A549 (cell line): Measurements from ENCODE around the gene C8B. TPM values are rescaled to one million over a fixed set of nuclear protein-coding genes. Genes with fewer than 3 reads are reported as not detected.

Experiments used
- ATAC-seq, 2 experiments: fragments of 200-7000 bp in 1 of 2; fragments of >200 bp in 1 of 2; cut with Nextera tagmentation in 1 of 2; cut with Tn5 transposase in 1 of 2; 3 replicates each; pipeline versions ENCODE4 v1.8.0 to v1.9.1; 2018 to 2020; ENCODE audit warnings: mild to moderate bottlenecking in 1 of 2, moderate library complexity in 1 of 2
- CTCF ChIA-PET: fragments of 300-600 bp; sonication (Branson Sonifier 250); formaldehyde crosslinking; extraction: SDS; loops from one replicate; lab custom pipeline; 2021; ENCODE audit warnings: antibody characterized with exemption, inconsistent platforms; lab: Yijun Ruan, JAX
- POLR2A ChIA-PET: fragments of 350-600 bp; formaldehyde crosslinking; extraction: SDS; loops from one replicate; lab custom pipeline; 2021; ENCODE audit warnings: antibody characterized with exemption, inconsistent platforms; lab: Yijun Ruan, JAX
- DNase-seq, 2 experiments: peaks; one replicate each; pipeline versions ENCODE4 v3.0.0 to v3.0.0-alpha.2; 2011 to 2016; ENCODE audit warnings: low read depth in 1 of 2, low spot score in 1 of 2
- FAIRE-seq: peaks from 2 replicates; lab custom pipeline; 2011; peaks lifted over from hg19 to GRCh38; lab: Jason Lieb, UNC
- H3K27ac ChIP-seq, 2 experiments: fragments of >200 bp; sonication (Bioruptor Twin); formaldehyde crosslinking; 3 replicates each; pipeline ENCODE4 v1.5.1; 2016 to 2017
- H3K4me1 ChIP-seq: fragments of >200 bp; sonication (Bioruptor Twin); formaldehyde crosslinking; 3 replicates; pipeline ENCODE4 v1.6.1; 2016
- H3K4me2 ChIP-seq: fragments of >200 bp; sonication (Bioruptor Twin); formaldehyde crosslinking; 3 replicates; pipeline ENCODE4 v1.6.1; 2016
- H3K4me3 ChIP-seq: fragments of >200 bp; sonication (Bioruptor Twin); formaldehyde crosslinking; 3 replicates; pipeline ENCODE4 v1.5.1; 2016
- H3K9me3 ChIP-seq: fragments of >200 bp; sonication (Bioruptor Twin); formaldehyde crosslinking; 3 replicates; pipeline ENCODE4 v1.6.1; 2016
- CBX8 ChIP-seq: fragments of 200-600 bp; sonication (generic); IDR thresholded peaks from 2 replicates; pipeline ENCODE4 v1.6.1; 2016
- CHD4 ChIP-seq: fragments of 200-600 bp; sonication (generic); IDR thresholded peaks from 2 replicates; pipeline ENCODE4 v1.6.1; 2016; ENCODE audit warnings: antibody characterized with exemption, mild to moderate bottlenecking, borderline replicate concordance
- EHF ChIP-seq: fragments of 250-450 bp; sonication (Bioruptor Pico); IDR thresholded peaks from 2 replicates; pipeline ENCODE4 v1.5.0; 2020; ENCODE audit warnings: mild to moderate bottlenecking
- ELK1 ChIP-seq: fragments of 150-350 bp; IDR thresholded peaks from 2 replicates; pipeline ENCODE4 v1.6.1; 2014; ENCODE audit warnings: low read depth, mild to moderate bottlenecking, low read length
- EP300 ChIP-seq, 2 experiments: fragments of >200 bp; sonication (Bioruptor Twin); formaldehyde crosslinking; IDR thresholded peaks; 2 replicates in 1 of 2; 3 replicates in 1 of 2; pipeline ENCODE4 v1.6.1; 2016 to 2017
- ESRRA ChIP-seq: fragments of 150-350 bp; IDR thresholded peaks from 2 replicates; pipeline ENCODE4 v1.6.1; 2014; ENCODE audit warnings: mild to moderate bottlenecking, low read length, borderline replicate concordance
- HEYL ChIP-seq: fragments of 250-450 bp; sonication (Bioruptor Pico); IDR thresholded peaks from 2 replicates; pipeline ENCODE4 v1.8.0; 2021; ENCODE audit warnings: mild to moderate bottlenecking, moderate library complexity
- HMGXB4 ChIP-seq: fragments of 250-450 bp; sonication (Bioruptor Pico); IDR thresholded peaks from 2 replicates; pipeline ENCODE4 v1.5.0; 2021; ENCODE audit warnings: mild to moderate bottlenecking, moderate library complexity, borderline replicate concordance
- HOXA7 ChIP-seq: fragments of 250-450 bp; sonication (Bioruptor Pico); IDR thresholded peaks from 2 replicates; pipeline ENCODE4 v1.5.0; 2020; ENCODE audit warnings: mild to moderate bottlenecking, moderate library complexity
- HOXB13 ChIP-seq: fragments of 250-450 bp; sonication (Bioruptor Pico); IDR thresholded peaks from 2 replicates; pipeline ENCODE4 v1.5.0; 2020; ENCODE audit warnings: low read depth, mild to moderate bottlenecking, moderate library complexity
- HOXB5 ChIP-seq: fragments of 250-450 bp; sonication (Bioruptor Pico); IDR thresholded peaks from 2 replicates; pipeline ENCODE4 v1.5.0; 2020; ENCODE audit warnings: mild to moderate bottlenecking, moderate library complexity
- JUN ChIP-seq, 2 experiments: fragments of >200 bp; sonication (Bioruptor Twin); formaldehyde crosslinking; IDR thresholded peaks; 2 replicates in 1 of 2; 3 replicates in 1 of 2; pipeline ENCODE4 v1.6.1; 2016 to 2017
- KDM1A ChIP-seq: fragments of 200-600 bp; sonication (generic); IDR thresholded peaks from 2 replicates; pipeline ENCODE4 v1.6.1; 2016; ENCODE audit warnings: low read depth, mild to moderate bottlenecking
- MAX ChIP-seq: IDR thresholded peaks from 2 replicates; pipeline ENCODE4 v1.6.1; 2012
- MAZ ChIP-seq: fragments of 150-350 bp; IDR thresholded peaks from 2 replicates; pipeline ENCODE4 v1.6.1; 2014; ENCODE audit warnings: antibody characterized with exemption, low read depth, low read length, borderline replicate concordance
- MYC ChIP-seq: IDR thresholded peaks from 2 replicates; pipeline ENCODE4 v1.6.1; 2012; ENCODE audit warnings: mild to moderate bottlenecking, inconsistent platforms, low read length, improper control_type of control experiment, borderline replicate concordance
- NR3C1 ChIP-seq: fragments of >200 bp; sonication (Bioruptor Twin); formaldehyde crosslinking; IDR thresholded peaks from 3 replicates; pipeline ENCODE4 v1.6.1; 2017
- PHF8 ChIP-seq: fragments of 200-600 bp; sonication (generic); IDR thresholded peaks from 2 replicates; pipeline ENCODE4 v1.6.1; 2016; ENCODE audit warnings: low read depth, mild to moderate bottlenecking, antibody characterized with exemption, moderate library complexity, borderline replicate concordance
- POLR2A ChIP-seq: IDR thresholded peaks from 2 replicates; pipeline ENCODE4 v1.6.1; 2012; ENCODE audit warnings: mild to moderate bottlenecking, low read length
- POLR2AphosphoS2 ChIP-seq: conservative IDR thresholded peaks from 2 replicates; pipeline ENCODE4 v1.6.1; 2012; ENCODE audit warnings: low read length, improper control_type of control experiment, inconsistent platforms
- RCOR1 ChIP-seq: fragments of 150-350 bp; IDR thresholded peaks from 2 replicates; pipeline ENCODE4 v1.6.1; 2014; ENCODE audit warnings: antibody characterized with exemption, low read length, low read depth
- RFX5 ChIP-seq: fragments of 450-650 bp; IDR thresholded peaks from 2 replicates; pipeline ENCODE4 v1.7.1; 2014; ENCODE audit warnings: antibody characterized with exemption, mild to moderate bottlenecking, moderate library complexity
- RNF2 ChIP-seq: fragments of 200-600 bp; sonication (generic); IDR thresholded peaks from 2 replicates; pipeline ENCODE4 v1.6.1; 2016; ENCODE audit warnings: low read depth, mild to moderate bottlenecking, antibody characterized with exemption, moderate library complexity, borderline replicate concordance
- TFCP2L1 ChIP-seq: fragments of 250-450 bp; sonication (Bioruptor Pico); IDR thresholded peaks from 2 replicates; pipeline ENCODE4 v1.5.0; 2021; ENCODE audit warnings: mild to moderate bottlenecking
- whole genome bisulfite sequencing: methylation state at CpG from one replicate; pipeline ENCODE4 v1.1.6; 2017; ENCODE audit errors: missing lambda C conversion rate; 5-methylcytosine and 5-hydroxymethylcytosine counted together
- polyA plus RNA-seq, 4 experiments: library from polyadenylated mRNA; depleted of rRNA in 3 of 4; stranded (reverse); fragments of >200 nt; fragmentation: RNase III in 1 of 4; extraction: RNeasy Plus Mini Kit Qiagen cat#74134 plus additional on column Dnase treatment in 1 of 4; gene quantifications; 2 replicates in 3 of 4; 3 replicates in 1 of 4; pipeline ENCODE4 v1.2.3, GENCODE V29; 2011 to 2017

The C8B gene
- polyA plus RNA-seq, 2 of the 4 experiments (the other 2 are of a cell fraction), result not detected

GRCh38 chr1:56970280-56970679 lies 4.5 kb upstream of the C8B start:
- ChIA-PET CTCF (no interaction called here), POLR2A (no interaction called here)
- Histone ChIP-seq H3K4me1 (no peaks in the 10 kb centered on the region), H3K4me2 (no peak overlapping the region), H3K27ac (no peak overlapping the region), H3K4me3 (no peak overlapping the region), H3K9me3 (no peaks in the 10 kb centered on the region; the same call in 2 of the 3 replicates)
- DNase-seq, result no peak
- no peak for ATAC-seq
- FAIRE-seq, result no peak
- TF ChIP-seq ESRRA, result no peak
- no peak for TF ChIP-seq HMGXB4 (CRISPR knock-in tag)
- no peak for TF ChIP-seq EHF (CRISPR knock-in tag)
- no peak for TF ChIP-seq CBX8
- no peak for TF ChIP-seq MAX
- no peak for TF ChIP-seq MAZ
- TF ChIP-seq RFX5, result no peak
- TF ChIP-seq HOXA7, result no peak
- TF ChIP-seq NR3C1, result no peak
- no peak for TF ChIP-seq KDM1A
- TF ChIP-seq TFCP2L1 (CRISPR knock-in tag), result no peak
- no peak for TF ChIP-seq PHF8
- TF ChIP-seq JUN (IDR thresholded peaks at IDR 0.05), result no peak
- no peak for TF ChIP-seq RCOR1
- TF ChIP-seq CHD4, result no peak
- TF ChIP-seq RNF2, result no peak
- no peak for TF ChIP-seq HOXB5
- no peak for TF ChIP-seq EP300 (IDR thresholded peaks at IDR 0.05)
- no peak for TF ChIP-seq HEYL (CRISPR knock-in tag)
- WGBS, result 0% methylated on average over 1 of the region's 1 CpG

- ATAC-seq (no peak), DNase-seq (no peak), FAIRE-seq (no peak)
- H3K4me3 ChIP-seq, result no peak overlapping the region
- WGBS, result 26% methylated on average over 2 of the region's 2 CpGs
- H3K4me2 ChIP-seq, result no peak overlapping the region
- no peak overlapping the region for H3K27ac ChIP-seq
- H3K4me1 ChIP-seq, result no peaks in the 10 kb centered on the region
- H3K9me3 ChIP-seq, result no peaks in the 10 kb centered on the region
- CTCF ChIA-PET, result interaction anchor here (0.8 to 1.8 kb wide), 3 partner anchors 35 to 137 kb away, joined by 3 to 7 read pairs (median 4); no protein-coding TSS in a partner anchor
- POLR2A ChIA-PET, result no interaction called here
- TF ChIP-seq MYC, result no peak
- TF ChIP-seq POLR2AphosphoS2, result no peak
- TF ChIP-seq CHD4, result no peak
- no peak for TF ChIP-seq HMGXB4 (CRISPR knock-in tag)
- TF ChIP-seq POLR2A, result no peak
- no peak for TF ChIP-seq ELK1
- TF ChIP-seq TFCP2L1 (CRISPR knock-in tag), result no peak
- TF ChIP-seq HOXB13, result no peak
Observed at GRCh38 chr1:56968878-56969495, 3.2 kb upstream of the C8B start.
